KBM-7 (cell line): Measurements from ENCODE around the gene ZNF48.

Experiments
- DNase-seq: peaks from one replicate; pipeline ENCODE4 v3.0.0-alpha.2; 2015
- in situ Hi-C: fragments of 300-500 bp; cut with MboI; formaldehyde crosslinking; loops from 2 replicates; pipeline ENCODE4 v1.14.3; 2020; ENCODE audit warnings: low sequenced_read_pairs, low pct_unique_long_range_greater_than_20kb, mixed read lengths

The ZNF48 gene

DNA sequence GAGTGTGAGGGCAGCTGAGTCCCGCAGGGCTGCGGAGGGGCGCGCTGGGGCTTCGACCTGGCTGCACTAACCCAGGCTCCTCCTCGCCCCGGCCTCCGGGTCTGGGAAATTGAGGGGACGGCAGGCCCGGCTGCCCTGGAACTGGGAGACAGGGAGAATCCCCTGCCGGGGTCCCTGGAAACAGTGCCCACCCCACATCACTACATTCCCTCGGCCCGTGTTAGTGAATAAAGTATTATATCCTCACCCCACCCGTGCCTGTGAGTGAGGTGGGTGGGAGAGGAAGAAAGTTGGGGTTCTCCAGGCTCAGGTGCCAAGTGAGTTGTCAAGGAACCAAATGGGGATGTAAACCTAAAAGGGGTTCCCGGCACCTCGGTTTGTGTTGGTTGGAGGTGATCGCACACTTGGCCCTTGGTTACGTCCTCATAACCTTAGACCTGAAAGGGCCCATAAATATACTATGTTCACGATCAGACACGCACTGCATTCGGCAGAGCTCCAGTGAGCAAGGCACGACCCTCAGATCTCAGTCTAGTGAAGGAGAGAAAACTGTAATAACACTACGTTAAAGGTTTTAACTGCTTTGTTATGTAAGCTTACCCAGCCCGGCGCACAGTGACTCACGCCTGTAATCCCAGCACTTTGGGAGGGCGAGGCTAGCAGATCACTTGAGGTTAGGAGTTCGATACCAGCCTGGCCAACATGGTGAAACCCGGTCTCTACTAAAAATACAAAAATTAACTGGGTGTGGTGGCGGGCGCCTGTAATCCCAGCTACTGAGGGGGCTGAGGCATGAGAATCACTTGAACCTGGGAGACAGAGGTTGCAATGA, 23.3 kb downstream of the ZNF48 start:
- in situ Hi-C loops, result no loop called here
- DNase-seq, result no peak

GRCh38 chr16:30421010-30421409, 25.8 kb downstream of the ZNF48 start:
- in situ Hi-C loops, result no loop called here
- DNase-seq, result no peak

GRCh38 chr16:30428055-30428454, 32.8 kb downstream of the ZNF48 start:
- no peak for DNase-seq
- in situ Hi-C loops, result no loop called here

- in situ Hi-C loops, result no loop called here
- peak; percentile 23 for DNase-seq
These were observed 34.1 kb downstream of the ZNF48 start for GRCh38 chr16:30429418-30429677.

DNA sequence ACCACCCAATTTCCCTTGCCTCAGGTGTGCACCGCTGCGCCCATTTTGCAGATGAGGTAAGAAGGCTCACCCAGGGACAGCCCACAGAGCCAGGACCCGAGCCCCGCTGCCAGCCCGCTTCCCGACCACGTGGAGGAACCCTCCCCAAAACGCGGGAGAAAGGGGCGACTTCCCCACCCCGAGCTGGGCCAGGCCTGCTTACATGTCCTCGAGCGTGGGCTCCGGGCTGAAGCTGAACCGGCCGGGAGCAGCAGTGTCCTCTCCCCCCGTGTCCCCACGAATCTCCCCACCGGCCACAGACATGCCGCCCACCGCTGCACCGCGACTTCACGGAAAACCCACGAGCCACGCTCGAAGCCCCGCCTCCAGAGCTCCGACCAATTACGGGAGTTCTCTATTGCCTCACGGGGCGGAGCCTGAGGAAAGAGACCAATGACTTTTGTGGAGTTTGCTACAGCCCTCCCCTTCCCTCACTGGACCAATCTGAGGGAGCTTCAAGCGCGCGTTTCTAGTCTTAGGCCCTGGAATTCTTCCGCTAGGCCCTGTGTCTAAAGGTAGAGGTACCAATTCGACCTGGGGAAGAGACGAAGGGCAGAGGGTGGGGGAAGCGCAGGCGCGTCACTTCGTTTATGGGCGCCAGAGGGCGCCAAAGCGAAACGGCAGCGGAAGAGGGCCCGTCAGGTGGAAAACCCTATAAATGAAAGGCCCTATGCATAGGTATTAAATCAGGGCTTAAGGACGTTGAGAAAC, 34.6 kb downstream of the ZNF48 start, which contains the start of gene DCTPP1:
DCTPP1 (minus strand) TSS at position 353 of the 750 bp plus-strand sequence; CDS start at position 303, 50 bp downstream.
- DNase-seq, result peak; percentile 100

DNA sequence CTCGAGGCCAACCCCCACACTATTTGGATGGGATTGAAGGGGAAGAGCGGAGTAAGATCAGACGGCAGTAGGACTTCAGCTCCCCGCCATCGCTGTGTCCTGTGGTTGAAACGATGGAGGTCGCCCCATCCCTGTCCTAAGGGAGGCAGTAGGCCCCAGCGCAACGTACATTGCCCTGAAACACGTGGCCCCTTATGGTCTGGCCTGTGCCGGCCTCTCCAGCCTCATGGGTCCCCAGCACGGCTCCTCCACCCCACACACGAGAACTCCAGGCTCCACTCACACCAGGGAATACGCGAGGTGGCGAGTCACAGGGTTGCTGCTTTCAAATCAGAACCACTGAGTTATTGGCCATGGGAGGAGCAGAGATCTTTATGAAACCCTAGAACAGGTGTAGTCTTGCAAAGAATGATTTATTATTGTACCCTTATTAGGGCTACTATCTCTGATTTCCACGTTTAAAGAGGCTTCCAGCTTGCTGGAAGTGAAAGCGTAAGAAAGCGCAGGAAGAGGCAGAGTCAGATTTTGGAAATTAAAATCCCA, 35.3 kb downstream of the ZNF48 start:
- DNase-seq, result no peak
- in situ Hi-C loops, result no loop called here

More for the DNA sequence above, 34.6 kb downstream of the ZNF48 start, which contains the start of gene DCTPP1:
- in situ Hi-C loops, result no loop called here

DNA sequence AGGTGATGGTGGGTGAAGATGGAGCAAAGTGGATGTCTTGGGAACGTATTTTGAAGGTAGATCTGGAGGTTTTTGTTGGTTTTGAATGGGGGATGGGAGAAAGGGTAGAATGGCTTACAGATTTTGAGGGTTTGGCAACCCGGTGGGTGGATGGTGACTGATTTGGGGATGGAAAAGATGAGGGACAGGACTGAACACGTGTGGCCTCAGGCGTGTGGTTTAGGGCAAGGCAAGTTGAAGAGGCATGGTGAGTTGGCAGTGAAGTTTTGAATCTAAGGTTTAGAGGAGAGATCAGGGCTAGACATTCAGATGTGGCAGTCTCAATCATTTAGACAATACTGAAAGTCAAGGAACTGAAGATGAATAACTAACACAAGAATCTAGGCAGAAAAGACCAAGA, 39.6 kb downstream of the ZNF48 start:
- DNase-seq, result no peak
- in situ Hi-C loops, result no loop called here

- in situ Hi-C loops, result no loop called here
- DNase-seq, result no peak
These were observed 42.4 kb downstream of the ZNF48 start for GRCh38 chr16:30437511-30438046.

GRCh38 chr16:30438835-30439234, 43.6 kb downstream of the ZNF48 start:
- in situ Hi-C loops, result no loop called here
- DNase-seq, result no peak

GRCh38 chr16:30439720-30440348, 44.6 kb downstream of the ZNF48 start:
- DNase-seq, result no peak
- in situ Hi-C loops, result no loop called here

DNA sequence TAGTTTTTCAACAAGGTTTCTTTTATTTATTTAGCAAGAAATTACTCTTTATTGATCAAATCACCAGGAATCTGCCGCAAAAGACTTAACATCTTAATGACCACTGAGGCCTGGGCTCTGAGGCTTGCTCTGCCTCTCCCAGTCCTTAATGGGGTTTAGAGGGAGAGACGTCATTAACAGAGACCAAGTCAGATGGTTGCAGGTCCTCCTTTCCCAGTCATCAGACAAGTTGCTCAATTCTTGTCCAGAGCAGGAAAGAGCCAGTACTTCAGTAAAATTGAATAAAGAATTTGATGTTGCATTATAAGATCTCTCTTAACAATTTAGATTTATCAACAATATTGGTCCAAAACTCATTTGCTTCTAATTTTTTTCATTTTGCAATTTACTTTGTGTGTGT, 48.4 kb downstream of the ZNF48 start:
- no peak for DNase-seq
- in situ Hi-C loops, result no loop called here

DNA sequence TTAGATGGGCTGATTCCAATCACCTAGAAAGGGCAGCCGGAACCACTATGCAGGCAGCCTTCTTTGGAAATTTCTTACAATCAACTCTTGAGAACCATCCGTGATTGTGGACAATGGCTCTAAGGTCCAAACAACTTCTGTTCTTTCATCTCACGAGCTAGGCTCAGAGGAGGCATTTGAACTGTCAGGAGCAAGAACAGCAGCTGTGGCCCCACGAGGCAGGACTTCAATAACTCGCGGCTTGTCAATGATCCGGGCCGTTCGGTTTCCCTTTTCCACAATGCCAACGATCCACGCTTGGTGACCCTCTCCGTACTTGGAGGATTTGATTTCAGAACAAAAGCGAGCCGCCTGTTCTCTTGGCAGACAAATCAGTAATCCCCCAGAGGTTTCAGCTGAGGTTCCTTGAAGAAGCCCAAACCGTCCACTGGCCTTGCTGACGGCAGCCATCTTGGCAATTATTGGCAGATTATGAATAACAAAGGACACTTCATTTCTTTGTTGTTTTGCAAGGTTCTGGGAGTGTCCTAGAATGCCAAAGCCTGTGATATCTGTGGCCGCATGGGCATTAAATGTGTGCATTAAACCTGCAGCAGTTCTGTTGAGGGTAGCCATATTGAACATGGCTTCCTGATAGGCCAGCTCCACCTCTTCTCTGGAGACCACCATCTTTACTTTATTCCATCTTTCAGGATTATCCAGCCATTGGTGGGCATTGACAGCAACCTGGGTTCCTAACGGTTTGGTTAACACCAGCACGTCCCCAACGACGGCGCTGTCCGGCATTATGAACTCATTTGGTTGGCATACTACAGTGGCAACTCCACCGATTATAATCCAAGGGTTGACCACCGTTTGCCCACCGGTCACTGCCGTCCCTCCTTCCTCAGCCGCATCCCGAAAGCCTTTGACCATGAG, 49.3 kb downstream of the ZNF48 start:
- no peak for DNase-seq
- in situ Hi-C loops, result no loop called here

DNA sequence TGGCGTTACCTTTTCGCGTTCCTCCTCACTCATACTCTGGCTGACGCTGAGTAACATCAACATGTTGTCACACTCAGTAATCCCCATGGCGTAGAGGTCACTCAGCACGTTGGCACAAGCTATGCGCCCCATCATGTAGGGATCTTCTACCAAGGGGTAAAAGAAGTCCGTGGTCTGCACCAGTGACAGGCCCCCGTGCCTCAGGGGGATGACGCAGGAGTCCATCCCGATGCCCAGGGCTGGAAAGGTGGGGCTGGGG, 49.9 kb downstream of the ZNF48 start:
- in situ Hi-C loops, result no loop called here
- DNase-seq, result no peak

DNA sequence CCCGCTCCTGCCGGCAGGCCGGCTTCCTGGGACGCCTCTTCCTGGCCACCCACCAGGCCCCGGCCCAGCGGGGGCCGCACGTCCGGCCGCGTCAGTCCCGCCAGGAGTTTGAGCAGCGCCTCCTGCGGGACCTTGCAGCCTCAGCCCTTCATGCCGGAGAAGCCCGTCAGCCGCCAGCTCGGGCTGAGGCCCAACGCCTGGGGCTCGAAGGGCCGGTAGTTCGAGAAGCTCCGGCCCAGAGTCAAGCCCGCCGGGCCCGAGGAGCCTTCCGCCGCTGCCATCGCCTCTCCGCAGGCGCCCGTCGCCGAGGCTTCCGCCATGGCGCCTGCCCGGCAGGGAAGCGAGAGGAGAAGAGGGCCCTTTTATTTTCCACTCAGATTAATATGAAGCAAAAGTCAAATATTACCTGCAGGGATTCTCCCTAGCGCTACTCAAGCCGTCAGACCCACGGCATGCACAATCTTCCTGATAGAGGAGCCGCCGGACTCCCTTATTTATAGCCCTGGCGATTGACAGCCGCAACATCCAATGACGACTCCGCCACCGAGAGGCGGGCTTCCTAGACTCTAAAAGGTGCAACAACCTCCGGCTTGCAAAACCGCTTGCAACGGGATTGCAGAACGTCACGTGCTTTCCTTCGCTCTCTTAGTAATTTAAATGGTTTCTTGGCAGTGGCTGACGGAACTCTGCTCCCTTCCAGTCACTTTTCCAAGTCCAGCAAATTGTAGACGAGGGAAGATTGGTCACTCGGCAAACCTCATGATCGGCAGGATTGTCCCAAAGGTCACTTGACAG, 50.4 kb downstream of the ZNF48 start, which contains the start of gene SEPHS2:
SEPHS2 (minus strand) TSS at position 467 of the 795 bp plus-strand sequence; CDS start at position 320, 147 bp downstream.
- DNase-seq, result peak; percentile 97
- in situ Hi-C loops, result no loop called here

GRCh38 chr16:30446203-30446595, 51.0 kb downstream of the ZNF48 start:
- no peak for DNase-seq
- in situ Hi-C loops, result no loop called here

DNA sequence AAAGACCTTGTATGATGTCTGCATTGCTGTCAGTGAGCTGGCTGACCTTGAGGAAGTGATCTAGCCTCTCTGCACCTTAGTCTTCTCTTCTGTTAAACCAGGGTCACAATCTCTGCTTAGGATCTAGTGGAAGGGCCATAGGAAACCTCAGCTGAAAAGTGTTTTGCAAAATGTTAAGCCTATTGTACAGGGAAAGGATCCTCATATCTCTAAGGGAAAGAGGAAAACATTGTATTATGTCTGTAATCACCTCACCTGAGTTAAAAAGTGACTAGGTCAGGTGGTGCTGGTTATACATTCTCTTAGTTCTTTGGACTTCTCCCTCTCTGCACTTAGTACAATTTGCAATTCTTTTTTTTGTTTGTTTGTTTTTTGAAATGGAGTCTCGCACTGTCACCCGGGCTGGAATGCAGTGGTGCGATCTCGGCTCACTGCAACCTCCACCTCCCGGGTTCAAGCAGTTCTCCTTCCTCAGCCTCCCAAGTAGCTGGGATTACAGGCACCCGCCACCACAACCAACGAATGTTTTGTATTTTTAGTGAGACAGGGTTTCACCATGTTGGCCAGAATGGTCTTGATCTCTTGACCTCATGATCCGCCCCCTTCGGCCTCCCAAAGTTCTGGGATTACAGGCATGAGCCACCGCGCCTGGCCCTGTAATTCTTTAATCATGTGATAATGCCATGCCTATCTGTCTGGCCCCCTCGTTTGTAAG, 52.4 kb downstream of the ZNF48 start:
- in situ Hi-C loops, result no loop called here

DNA sequence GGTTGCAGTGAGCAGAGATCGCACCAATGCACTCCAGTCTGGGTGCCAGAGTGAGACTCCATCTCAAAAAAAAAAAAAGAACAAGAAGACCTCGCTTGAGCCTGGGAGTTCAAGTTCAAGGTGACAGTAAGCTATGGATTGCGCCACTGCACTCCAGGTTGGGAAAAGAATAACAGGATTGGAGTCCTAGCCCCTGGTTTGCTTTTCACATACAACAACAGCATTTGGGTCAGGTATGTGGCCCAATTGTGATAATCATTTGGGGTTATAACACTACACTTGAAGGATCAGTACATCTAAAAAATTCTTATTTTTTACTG, 53.9 kb downstream of the ZNF48 start:
- in situ Hi-C loops, result no loop called here
- no peak for DNase-seq

More for the DNA sequence above, 52.4 kb downstream of the ZNF48 start:
- no peak for DNase-seq
